H9 (cell line): ENCODE measurements around the gene MPHOSPH8. TPM values are rescaled to one million over a fixed set of nuclear protein-coding genes. Genes with fewer than 3 reads are reported as not detected.

Experiments
- DNase-seq: peaks from one replicate; pipeline ENCODE4 v3.0.0-alpha.2; 2017
- H2AFZ ChIP-seq: one replicate; pipeline ENCODE4 v1.6.1; 2013; ENCODE audit warnings: mild to moderate bottlenecking, low read length, control low read depth, moderate library complexity
- H2AK5ac ChIP-seq: 2 replicates; pipeline ENCODE4 v1.6.1; 2013; ENCODE audit warnings: low read length, control low read depth, mixed read lengths; ENCODE audit not compliant: insufficient read length
- H2BK120ac ChIP-seq: one replicate; pipeline ENCODE4 v1.6.1; 2013; ENCODE audit warnings: low read depth, mild to moderate bottlenecking, low read length, control low read depth, inconsistent platforms; ENCODE audit not compliant: poor library complexity, severe bottlenecking
- H2BK12ac ChIP-seq: 2 replicates; pipeline ENCODE4 v1.6.1; 2013; ENCODE audit warnings: low read length, control low read depth, mixed read lengths, low read depth; ENCODE audit not compliant: insufficient read length
- H2BK15ac ChIP-seq: 2 replicates; pipeline ENCODE4 v1.6.1; 2013; ENCODE audit warnings: low read depth, low read length, control low read depth
- H2BK20ac ChIP-seq: one replicate; pipeline ENCODE4 v1.6.1; 2013; ENCODE audit warnings: low read depth, mild to moderate bottlenecking, low read length, control low read depth, inconsistent platforms; ENCODE audit not compliant: poor library complexity, severe bottlenecking
- H2BK5ac ChIP-seq: 2 replicates; pipeline ENCODE4 v1.6.1; 2013; ENCODE audit warnings: low read length, control low read depth, mixed read lengths; ENCODE audit not compliant: insufficient read length
- H3K14ac ChIP-seq: 2 replicates; pipeline ENCODE4 v1.6.1; 2013; ENCODE audit warnings: low read length, control low read depth; ENCODE audit not compliant: insufficient read depth
- H3K18ac ChIP-seq: 2 replicates; pipeline ENCODE4 v1.6.1; 2013; ENCODE audit warnings: low read depth, mild to moderate bottlenecking, mixed read lengths, low read length, control low read depth; ENCODE audit not compliant: insufficient read length
- H3K23ac ChIP-seq: 2 replicates; pipeline ENCODE4 v1.6.1; 2013; ENCODE audit warnings: low read length, control low read depth, mixed read lengths, low read depth; ENCODE audit not compliant: insufficient read length
- H3K23me2 ChIP-seq: 2 replicates; pipeline ENCODE4 v1.6.1; 2013; ENCODE audit warnings: low read depth, mild to moderate bottlenecking, mixed read lengths, low read length, control low read depth; ENCODE audit not compliant: insufficient read length, poor library complexity, severe bottlenecking
- H3K27ac ChIP-seq: 2 replicates; pipeline ENCODE4 v1.5.1; 2013; ENCODE audit warnings: low read length, control low read depth, mixed read lengths, low read depth; ENCODE audit not compliant: insufficient read length
- H3K27me3 ChIP-seq: 2 replicates; pipeline ENCODE4 v1.6.1; 2013; ENCODE audit warnings: low read length, control low read depth, inconsistent platforms; ENCODE audit not compliant: insufficient read depth
- H3K4ac ChIP-seq: 2 replicates; pipeline ENCODE4 v1.6.1; 2013; ENCODE audit warnings: low read depth, mild to moderate bottlenecking, control low read depth, inconsistent platforms, low read length, moderate library complexity
- H3K4me1 ChIP-seq: 2 replicates; pipeline ENCODE4 v1.6.1; 2013; ENCODE audit warnings: low read length, control low read depth, inconsistent platforms; ENCODE audit not compliant: insufficient read depth
- H3K4me2 ChIP-seq: 2 replicates; pipeline ENCODE4 v1.6.1; 2013; ENCODE audit warnings: low read length, control low read depth, mixed read lengths; ENCODE audit not compliant: insufficient read length, insufficient read depth
- H3K56ac ChIP-seq: 2 replicates; pipeline ENCODE4 v1.6.1; 2013; ENCODE audit warnings: low read depth, mild to moderate bottlenecking, mixed read lengths, low read length, control low read depth; ENCODE audit not compliant: insufficient read length
- H3K79me1 ChIP-seq: 2 replicates; pipeline ENCODE4 v1.6.1; 2013; ENCODE audit warnings: low read depth, mild to moderate bottlenecking, moderate library complexity, low read length, control low read depth, inconsistent platforms; ENCODE audit not compliant: insufficient read depth, poor library complexity, severe bottlenecking
- H3K79me2 ChIP-seq: 2 replicates; pipeline ENCODE4 v1.6.1; 2013; ENCODE audit warnings: low read length, control low read depth, inconsistent platforms; ENCODE audit not compliant: insufficient read depth
- H3K9ac ChIP-seq: 2 replicates; pipeline ENCODE4 v1.6.1; 2013; ENCODE audit warnings: low read length, control low read depth, mixed read lengths; ENCODE audit not compliant: insufficient read length; ENCODE audit errors: extremely low read depth
- H3K9me3 ChIP-seq: one replicate; pipeline ENCODE4 v1.6.1; 2013; ENCODE audit warnings: low read depth, low read length, inconsistent platforms; ENCODE audit not compliant: control insufficient read depth
- H3T11ph ChIP-seq: one replicate; pipeline ENCODE4 v1.6.1; 2013; ENCODE audit warnings: mild to moderate bottlenecking, low read length, control low read depth, inconsistent platforms
- H4K20me1 ChIP-seq: one replicate; pipeline ENCODE4 v1.6.1; 2013; ENCODE audit not compliant: control insufficient read depth, insufficient read length, insufficient read depth
- H4K5ac ChIP-seq: 2 replicates; pipeline ENCODE4 v1.6.1; 2013; ENCODE audit warnings: low read depth, mild to moderate bottlenecking, mixed read lengths, low read length, control low read depth; ENCODE audit not compliant: insufficient read length
- H4K8ac ChIP-seq: replicated peaks from 2 replicates; pipeline ENCODE4 v1.6.1; 2013; ENCODE audit warnings: low read length, control low read depth, mixed read lengths, low read depth; ENCODE audit not compliant: insufficient read length
- H4K91ac ChIP-seq: 2 replicates; pipeline ENCODE4 v1.6.1; 2013; ENCODE audit warnings: low read depth, mild to moderate bottlenecking, moderate library complexity, mixed read lengths, low read length, control low read depth; ENCODE audit not compliant: insufficient read length
- H3K27ac Mint-ChIP-seq, 3 experiments: 2 replicates in 2 of 3; 3 replicates in 1 of 3; pipeline ENCODE4 v1.8.0; 2020 to 2021; ENCODE audit warnings: mixed read lengths in 3 of 3, mild to moderate bottlenecking in 1 of 3, moderate library complexity in 1 of 3
- H3K27me3 Mint-ChIP-seq: 2 replicates; pipeline ENCODE4 v1.8.0; 2021; ENCODE audit warnings: low read depth, mild to moderate bottlenecking, moderate library complexity, mixed read lengths
- H3K36me3 Mint-ChIP-seq, 3 experiments: 2 replicates in 2 of 3; 3 replicates in 1 of 3; pipeline ENCODE4 v1.8.0; 2020 to 2021; ENCODE audit warnings: low read depth in 3 of 3, mixed read lengths in 3 of 3; ENCODE audit not compliant: insufficient read depth in 1 of 3
- H3K4me1 Mint-ChIP-seq, 2 experiments: 2 replicates each; pipeline ENCODE4 v1.8.0; 2020; ENCODE audit warnings: mixed read lengths in 2 of 2
- H3K4me3 Mint-ChIP-seq, 2 experiments: 2 replicates in 1 of 2; 3 replicates in 1 of 2; pipeline ENCODE4 v1.8.0; 2020 to 2021; ENCODE audit warnings: mild to moderate bottlenecking in 2 of 2, mixed read lengths in 2 of 2, moderate library complexity in 1 of 2
- H3K9me3 Mint-ChIP-seq, 2 experiments: 2 replicates in 1 of 2; 3 replicates in 1 of 2; pipeline ENCODE4 v1.8.0; 2020; ENCODE audit warnings: mild to moderate bottlenecking in 2 of 2, mixed read lengths in 2 of 2, moderate library complexity in 1 of 2
- WGBS: extraction: QIAGEN DNeasy Blood & Tissue Kit; methylation state at CpG from one replicate; pipeline ENCODE4 v1.1.7; 2013; ENCODE audit warnings: missing lambda C conversion rate, low lambda C conversion rate, mixed read lengths; ENCODE audit not compliant: insufficient read length; ENCODE audit errors: extremely low coverage; 5-methylcytosine and 5-hydroxymethylcytosine counted together
- total RNA-seq: library from RNA; stranded (reverse); gene quantifications from 2 replicates; pipeline ENCODE4 v1.2.1, GENCODE V29; 2021
- TF ChIP-seq, protein P1 (sequence below): fragments of 200-600 bp; sonication (generic); conservative IDR thresholded peaks from 3 replicates; pipeline ENCODE4 v1.8.0; 2021; ENCODE audit warnings: antibody characterized with exemption, mild to moderate bottlenecking

Gene MPHOSPH8
- total RNA-seq, 1 experiment from 2014 or later: 21.1 TPM

- Histone ChIP-seq H2BK120ac (no peak overlapping the region), H4K5ac (no peak overlapping the region), H3K4me1 (peaks cover 5% of the 10 kb centered on the region; the same call in 1 of the 2 replicates), H3K9ac (no peak overlapping the region), H4K8ac (no peak overlapping the region), H3K27me3 (no peaks in the 10 kb centered on the region), H4K91ac (no peak overlapping the region), H3K9me3 (no peaks in the 10 kb centered on the region), H3K23me2 (no peaks in the 10 kb centered on the region), H3T11ph (no peak overlapping the region), H3K23ac (no peak overlapping the region), H3K14ac (no peak overlapping the region), H2AK5ac (no peak overlapping the region), H2AFZ (no peak overlapping the region), H2BK5ac (no peak overlapping the region), H3K4ac (no peak overlapping the region), H2BK15ac (no peak overlapping the region), H4K20me1 (no peaks in the 10 kb centered on the region), H3K27ac (no peak overlapping the region), H3K56ac (no peak overlapping the region), H3K79me1 (no peaks in the 10 kb centered on the region), H3K4me2 (no peak overlapping the region), H3K79me2 (peaks cover under 1% of the 10 kb centered on the region; the same call in 1 of the 2 replicates), H2BK20ac (no peak overlapping the region), H3K18ac (no peak overlapping the region), H2BK12ac (no peak overlapping the region)
- H3K4me3 Mint-ChIP-seq: 0 out of 5 replicates have a peak overlapping the region, but pooled peaks of 1 of the 2 experiments have one; percentile 45
- no peak for DNase-seq
- peaks cover 50 to 56% of the 10 kb centered on the region in 2 experiments for H3K4me1 Mint-ChIP-seq
- peaks cover 9 to 17% (median 13%) of the 10 kb centered on the region in 3 experiments; a peak in 6 of 7 replicates for H3K36me3 Mint-ChIP-seq
- H3K9me3 Mint-ChIP-seq: no peaks in the 10 kb centered on the region
- peak overlapping the region in 2 of 3 experiments; percentile 35 to 93; a peak in 3 of 7 replicates for H3K27ac Mint-ChIP-seq
- TF ChIP-seq, protein P1, sequence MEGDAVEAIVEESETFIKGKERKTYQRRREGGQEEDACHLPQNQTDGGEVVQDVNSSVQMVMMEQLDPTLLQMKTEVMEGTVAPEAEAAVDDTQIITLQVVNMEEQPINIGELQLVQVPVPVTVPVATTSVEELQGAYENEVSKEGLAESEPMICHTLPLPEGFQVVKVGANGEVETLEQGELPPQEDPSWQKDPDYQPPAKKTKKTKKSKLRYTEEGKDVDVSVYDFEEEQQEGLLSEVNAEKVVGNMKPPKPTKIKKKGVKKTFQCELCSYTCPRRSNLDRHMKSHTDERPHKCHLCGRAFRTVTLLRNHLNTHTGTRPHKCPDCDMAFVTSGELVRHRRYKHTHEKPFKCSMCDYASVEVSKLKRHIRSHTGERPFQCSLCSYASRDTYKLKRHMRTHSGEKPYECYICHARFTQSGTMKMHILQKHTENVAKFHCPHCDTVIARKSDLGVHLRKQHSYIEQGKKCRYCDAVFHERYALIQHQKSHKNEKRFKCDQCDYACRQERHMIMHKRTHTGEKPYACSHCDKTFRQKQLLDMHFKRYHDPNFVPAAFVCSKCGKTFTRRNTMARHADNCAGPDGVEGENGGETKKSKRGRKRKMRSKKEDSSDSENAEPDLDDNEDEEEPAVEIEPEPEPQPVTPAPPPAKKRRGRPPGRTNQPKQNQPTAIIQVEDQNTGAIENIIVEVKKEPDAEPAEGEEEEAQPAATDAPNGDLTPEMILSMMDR: no peak
- no CpG with 5 or more reads among the region's 1 CpG for WGBS
- no peaks in the 10 kb centered on the region for H3K27me3 Mint-ChIP-seq
Measured at GRCh38 chr13:19695428-19695827, 62.0 kb downstream of the MPHOSPH8 start.
